Measurements from ENCODE around the gene ZFAND3. TPM values are rescaled to one million over a fixed set of nuclear protein-coding genes. Genes with fewer than 3 reads are reported as not detected.

ZFAND3 gene
- total and polyA plus RNA-seq, 12 donors, result 21.4 to 163 (median 46.3) TPM

DNA sequence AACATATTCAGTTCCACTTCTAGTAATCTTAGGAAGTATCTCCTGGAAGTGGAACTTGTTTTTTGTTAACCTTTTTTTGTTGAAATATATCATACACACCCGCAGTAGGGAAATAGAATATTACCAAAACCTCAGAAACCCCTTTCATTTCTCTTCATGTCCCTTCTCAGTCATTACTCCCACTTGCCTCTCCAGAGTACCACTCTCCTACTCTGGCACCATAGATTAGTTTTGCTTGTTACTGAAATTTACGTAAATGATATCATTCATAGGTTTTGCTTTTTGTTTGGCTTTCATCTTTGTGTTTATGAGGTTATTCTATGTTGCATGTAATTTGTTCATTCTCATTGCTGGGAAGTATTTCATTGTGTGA lies 52.8 kb downstream of the ZFAND3 start:
- no peak overlapping the region for H3K27ac ChIP-seq
- no peak overlapping the region for H3K4me3 ChIP-seq
- no peaks in the 10 kb centered on the region for H3K9me3 ChIP-seq (replicated peaks in 1 of 3)
- H3K4me1 ChIP-seq (replicated peaks in 1 of 2), result peaks cover 6 to 33% of the 10 kb centered on the region in 2 donors
- intact Hi-C loops (cut with DNase I), result no loop called here
- DNase-seq, result no peak
- 48 to 92% (median 83%) methylated on average over 2 of the region's 2 CpGs for WGBS, 4 donors
- TF ChIP-seq, protein P1, sequence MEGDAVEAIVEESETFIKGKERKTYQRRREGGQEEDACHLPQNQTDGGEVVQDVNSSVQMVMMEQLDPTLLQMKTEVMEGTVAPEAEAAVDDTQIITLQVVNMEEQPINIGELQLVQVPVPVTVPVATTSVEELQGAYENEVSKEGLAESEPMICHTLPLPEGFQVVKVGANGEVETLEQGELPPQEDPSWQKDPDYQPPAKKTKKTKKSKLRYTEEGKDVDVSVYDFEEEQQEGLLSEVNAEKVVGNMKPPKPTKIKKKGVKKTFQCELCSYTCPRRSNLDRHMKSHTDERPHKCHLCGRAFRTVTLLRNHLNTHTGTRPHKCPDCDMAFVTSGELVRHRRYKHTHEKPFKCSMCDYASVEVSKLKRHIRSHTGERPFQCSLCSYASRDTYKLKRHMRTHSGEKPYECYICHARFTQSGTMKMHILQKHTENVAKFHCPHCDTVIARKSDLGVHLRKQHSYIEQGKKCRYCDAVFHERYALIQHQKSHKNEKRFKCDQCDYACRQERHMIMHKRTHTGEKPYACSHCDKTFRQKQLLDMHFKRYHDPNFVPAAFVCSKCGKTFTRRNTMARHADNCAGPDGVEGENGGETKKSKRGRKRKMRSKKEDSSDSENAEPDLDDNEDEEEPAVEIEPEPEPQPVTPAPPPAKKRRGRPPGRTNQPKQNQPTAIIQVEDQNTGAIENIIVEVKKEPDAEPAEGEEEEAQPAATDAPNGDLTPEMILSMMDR (IDR thresholded peaks at IDR 0.05), result no peak
- TF ChIP-seq POLR2A (IDR thresholded peaks at IDR 0.05), result no peak
- no peaks in the 10 kb centered on the region for H3K36me3 ChIP-seq (replicated peaks in 1 of 2)
- H3K27me3 ChIP-seq, result no peaks in the 10 kb centered on the region

DNA sequence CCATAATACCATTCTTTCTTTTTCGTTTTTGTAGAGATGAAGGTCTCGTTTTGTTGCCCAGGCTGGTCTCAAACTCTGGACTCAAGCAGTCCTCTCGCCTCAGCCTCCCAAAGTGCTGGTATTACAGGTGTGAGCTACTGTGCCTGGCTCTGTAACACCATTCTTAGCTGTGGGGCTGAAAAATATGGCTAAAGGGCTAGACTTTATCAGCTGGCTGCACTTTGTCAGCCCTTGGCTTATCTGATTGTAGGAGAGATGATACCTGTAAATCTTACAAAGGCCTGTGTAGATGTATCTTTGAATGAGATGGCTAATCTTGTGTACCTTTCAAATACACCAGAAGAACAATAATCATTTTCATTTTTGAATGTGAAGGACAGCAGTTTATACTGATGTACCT lies 55.2 kb downstream of the ZFAND3 start:
- intact Hi-C loops (cut with DNase I), result no loop called here
- TF ChIP-seq, protein P1 (IDR thresholded peaks at IDR 0.05), result no peak
- TF ChIP-seq POLR2A (IDR thresholded peaks at IDR 0.05), result no peak
- 67 to 100% (median 88%) methylated on average over 2 to 3 of the region's 3 CpGs for WGBS, 4 donors

DNA sequence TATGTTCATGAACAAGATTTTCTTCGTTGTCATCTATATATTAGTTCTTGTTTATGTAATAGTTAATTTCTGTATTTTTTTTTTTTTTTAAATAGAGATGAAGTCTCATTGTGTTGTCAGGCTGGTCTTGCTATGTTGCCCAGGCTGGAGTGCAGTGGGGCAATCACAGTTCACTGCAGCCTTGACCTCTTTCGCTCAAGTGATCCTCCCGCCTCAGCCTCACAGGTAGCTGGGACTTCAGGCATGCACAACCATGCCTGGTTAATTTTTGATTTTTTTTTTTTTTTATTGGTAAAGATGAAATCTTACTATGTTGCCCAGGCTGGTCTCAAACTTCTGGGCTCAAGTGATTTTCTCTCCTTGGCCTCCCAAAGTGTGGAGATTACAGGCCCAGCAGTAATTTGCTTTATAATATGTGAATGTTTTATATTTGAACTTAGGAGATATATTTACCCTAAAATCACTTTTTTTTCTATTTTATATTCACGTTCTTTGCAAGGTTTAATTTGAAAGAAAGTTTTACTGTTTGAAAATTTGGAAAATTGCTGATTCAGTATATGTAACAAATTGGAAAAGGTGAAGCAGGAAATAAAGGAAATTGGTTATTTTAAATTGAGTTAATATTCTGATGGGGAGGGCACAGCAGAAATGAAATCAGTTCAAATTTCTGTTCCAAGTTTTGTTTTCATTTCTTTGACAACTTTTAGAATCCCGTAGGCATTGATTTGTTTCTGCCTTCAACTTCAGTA lies 56.2 kb downstream of the ZFAND3 start:
- no peak for TF ChIP-seq POLR2A (IDR thresholded peaks at IDR 0.05)
- TF ChIP-seq, protein P1 (IDR thresholded peaks at IDR 0.05), result no peak
- peaks cover 0 to 48% of the 10 kb centered on the region in 2 donors for H3K4me1 ChIP-seq (replicated peaks in 1 of 2)
- no peaks in the 10 kb centered on the region for H3K27me3 ChIP-seq
- WGBS, 4 donors, result 77 to 91% (median 83%) methylated on average over 5 of the region's 5 CpGs
- DNase-seq, result no peak
- H3K27ac ChIP-seq, result no peak overlapping the region
- H3K9me3 ChIP-seq (replicated peaks in 1 of 3), result no peaks in the 10 kb centered on the region
- H3K4me3 ChIP-seq, result no peak overlapping the region
- intact Hi-C loops (cut with DNase I), result no loop called here
- H3K36me3 ChIP-seq (replicated peaks in 1 of 2), result no peaks in the 10 kb centered on the region

More for the DNA sequence above, 55.2 kb downstream of the ZFAND3 start:
- Histone ChIP-seq H3K9me3 (replicated peaks in 1 of 3) (no peaks in the 10 kb centered on the region), H3K4me1 (replicated peaks in 1 of 2) (peaks cover 0 to 40% of the 10 kb centered on the region in 2 donors), H3K4me3 (no peak overlapping the region), H3K36me3 (replicated peaks in 1 of 2) (no peaks in the 10 kb centered on the region), H3K27me3 (no peaks in the 10 kb centered on the region), H3K27ac (no peak overlapping the region)
- DNase-seq, result no peak

DNA sequence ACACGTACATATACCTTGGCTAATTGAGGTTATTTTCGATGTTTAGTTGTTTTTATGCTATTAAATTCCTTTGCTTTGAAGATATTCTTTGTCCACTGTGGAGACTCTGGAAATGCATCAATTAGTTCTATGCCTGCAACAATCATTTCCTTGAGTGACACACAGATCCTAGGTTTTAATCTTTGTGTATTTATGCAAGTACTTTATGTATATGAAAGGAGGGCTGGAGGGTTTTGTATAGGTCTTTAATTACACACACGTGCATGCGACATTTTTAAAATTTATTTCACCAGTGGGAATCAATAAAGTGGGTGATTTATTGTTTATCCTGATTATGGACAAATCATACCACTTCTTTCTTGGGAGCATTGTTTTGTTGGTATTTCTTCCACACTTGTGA lies 57.3 kb downstream of the ZFAND3 start:
- intact Hi-C loops (cut with DNase I), result no loop called here
- Histone ChIP-seq H3K4me1 (replicated peaks in 1 of 2) (peaks cover 0 to 52% of the 10 kb centered on the region in 2 donors), H3K27ac (no peak overlapping the region), H3K36me3 (replicated peaks in 1 of 2) (no peaks in the 10 kb centered on the region), H3K9me3 (replicated peaks in 1 of 3) (no peaks in the 10 kb centered on the region), H3K4me3 (no peak overlapping the region), H3K27me3 (no peaks in the 10 kb centered on the region)
- no peak for TF ChIP-seq POLR2A (IDR thresholded peaks at IDR 0.05)
- TF ChIP-seq, protein P1 (IDR thresholded peaks at IDR 0.05), result no peak
- DNase-seq, result no peak
- 85 to 88% (median 87%) methylated on average over 4 of the region's 4 CpGs for WGBS, 4 donors

All from adrenal gland (tissue), 12 donors.